Measurements from ENCODE around the gene ZCWPW1. TPM values are rescaled to one million over a fixed set of nuclear protein-coding genes. Genes with fewer than 3 reads are reported as not detected.

Gene ZCWPW1
- total RNA-seq, 1 experiment from 2014 or later = 0.45 TPM

GRCh38 chr7:100394077-100394476 lies 34.4 kb downstream of the ZCWPW1 start:
- Histone ChIP-seq H3K4me3 (ENCODE audit: low read depth, low read length, poor library complexity, severe bottlenecking) (no peak overlapping the region), H3K9me3 (ENCODE audit: low read depth, low read length, poor library complexity, severe bottlenecking) (no peaks in the 10 kb centered on the region), H3K27ac (ENCODE audit: low read depth, low read length, poor library complexity, severe bottlenecking) (no peak overlapping the region), H3K27me3 (replicated peaks; ENCODE audit: insufficient read depth, low read depth, low read length, poor library complexity) (no peaks in the 10 kb centered on the region), H3K36me3 (ENCODE audit: insufficient read depth, low read length, poor library complexity, severe bottlenecking) (no peaks in the 10 kb centered on the region), H3K4me1 (ENCODE audit: insufficient read depth, low read length, poor library complexity, severe bottlenecking) (no peaks in the 10 kb centered on the region)
- TF ChIP-seq, protein P1, sequence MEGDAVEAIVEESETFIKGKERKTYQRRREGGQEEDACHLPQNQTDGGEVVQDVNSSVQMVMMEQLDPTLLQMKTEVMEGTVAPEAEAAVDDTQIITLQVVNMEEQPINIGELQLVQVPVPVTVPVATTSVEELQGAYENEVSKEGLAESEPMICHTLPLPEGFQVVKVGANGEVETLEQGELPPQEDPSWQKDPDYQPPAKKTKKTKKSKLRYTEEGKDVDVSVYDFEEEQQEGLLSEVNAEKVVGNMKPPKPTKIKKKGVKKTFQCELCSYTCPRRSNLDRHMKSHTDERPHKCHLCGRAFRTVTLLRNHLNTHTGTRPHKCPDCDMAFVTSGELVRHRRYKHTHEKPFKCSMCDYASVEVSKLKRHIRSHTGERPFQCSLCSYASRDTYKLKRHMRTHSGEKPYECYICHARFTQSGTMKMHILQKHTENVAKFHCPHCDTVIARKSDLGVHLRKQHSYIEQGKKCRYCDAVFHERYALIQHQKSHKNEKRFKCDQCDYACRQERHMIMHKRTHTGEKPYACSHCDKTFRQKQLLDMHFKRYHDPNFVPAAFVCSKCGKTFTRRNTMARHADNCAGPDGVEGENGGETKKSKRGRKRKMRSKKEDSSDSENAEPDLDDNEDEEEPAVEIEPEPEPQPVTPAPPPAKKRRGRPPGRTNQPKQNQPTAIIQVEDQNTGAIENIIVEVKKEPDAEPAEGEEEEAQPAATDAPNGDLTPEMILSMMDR (conservative IDR thresholded peaks at IDR 0.05; ENCODE audit: low read depth, low read length) = no peak
- TF ChIP-seq EZH2 (IDR thresholded peaks at IDR 0.05; ENCODE audit: borderline replicate concordance, low read depth, low read length, poor library complexity, severe bottlenecking) = no peak
- POLR2A ChIA-PET (ENCODE audit: low non-redundant PET) = no interaction called here
- intact Hi-C loops (cut with micrococcal nuclease; ENCODE audit: unreplicated experiment) = no loop called here
- BruUV-seq (replicated peaks) = no TSS peak
- DNase-seq (ENCODE audit: low spot score) = no peak
- CTCF ChIA-PET = no interaction called here

DNA sequence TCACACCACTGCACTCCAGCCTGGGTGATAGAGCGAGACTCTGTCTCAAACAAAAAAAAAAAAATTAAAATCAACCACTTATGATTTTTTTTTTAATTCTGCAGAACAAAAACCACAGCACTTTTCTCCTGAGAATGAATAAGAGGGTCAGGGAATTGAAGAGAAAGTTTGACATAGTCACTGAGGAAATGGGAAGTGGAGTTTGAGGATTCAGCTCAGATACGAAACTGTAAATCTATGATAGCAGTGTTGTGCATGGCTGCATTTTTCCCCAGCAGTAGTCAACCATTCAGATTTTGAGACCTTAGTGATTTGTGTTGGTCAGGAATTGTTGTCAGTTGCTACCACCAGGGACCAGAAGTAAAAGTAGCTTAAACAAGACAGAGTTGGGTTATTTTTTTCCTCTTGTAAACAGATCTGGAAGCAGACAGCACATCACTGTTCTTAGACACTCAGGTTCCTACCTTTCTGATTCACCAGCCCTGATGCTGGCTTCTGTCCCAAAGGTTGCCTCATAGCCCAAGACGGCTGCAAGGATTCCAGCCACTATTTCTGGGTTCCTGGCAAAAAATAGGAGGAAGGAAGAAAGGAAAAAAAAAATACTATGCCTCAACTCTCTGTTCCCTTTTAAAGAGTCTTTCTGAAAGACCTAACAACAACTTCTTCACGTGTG lies 35.1 kb downstream of the ZCWPW1 start:
- no peak for DNase-seq (ENCODE audit: low spot score)
- Histone ChIP-seq H3K4me3 (ENCODE audit: low read depth, low read length, poor library complexity, severe bottlenecking) (no peak overlapping the region), H3K4me1 (ENCODE audit: insufficient read depth, low read length, poor library complexity, severe bottlenecking) (no peaks in the 10 kb centered on the region), H3K9me3 (ENCODE audit: low read depth, low read length, poor library complexity, severe bottlenecking) (no peaks in the 10 kb centered on the region), H3K36me3 (ENCODE audit: insufficient read depth, low read length, poor library complexity, severe bottlenecking) (no peaks in the 10 kb centered on the region), H3K27me3 (replicated peaks; ENCODE audit: insufficient read depth, low read depth, low read length, poor library complexity) (no peaks in the 10 kb centered on the region), H3K27ac (ENCODE audit: low read depth, low read length, poor library complexity, severe bottlenecking) (no peak overlapping the region)
- no TSS peak for BruUV-seq (replicated peaks)
- POLR2A ChIA-PET (ENCODE audit: low non-redundant PET) = no interaction called here
- intact Hi-C loops (cut with micrococcal nuclease; ENCODE audit: unreplicated experiment) = no loop called here
- CTCF ChIA-PET = no interaction called here
- TF ChIP-seq, protein P1 (conservative IDR thresholded peaks at IDR 0.05; ENCODE audit: low read depth, low read length) = no peak
- no peak for TF ChIP-seq EZH2 (IDR thresholded peaks at IDR 0.05; ENCODE audit: borderline replicate concordance, low read depth, low read length, poor library complexity, severe bottlenecking)

DNA sequence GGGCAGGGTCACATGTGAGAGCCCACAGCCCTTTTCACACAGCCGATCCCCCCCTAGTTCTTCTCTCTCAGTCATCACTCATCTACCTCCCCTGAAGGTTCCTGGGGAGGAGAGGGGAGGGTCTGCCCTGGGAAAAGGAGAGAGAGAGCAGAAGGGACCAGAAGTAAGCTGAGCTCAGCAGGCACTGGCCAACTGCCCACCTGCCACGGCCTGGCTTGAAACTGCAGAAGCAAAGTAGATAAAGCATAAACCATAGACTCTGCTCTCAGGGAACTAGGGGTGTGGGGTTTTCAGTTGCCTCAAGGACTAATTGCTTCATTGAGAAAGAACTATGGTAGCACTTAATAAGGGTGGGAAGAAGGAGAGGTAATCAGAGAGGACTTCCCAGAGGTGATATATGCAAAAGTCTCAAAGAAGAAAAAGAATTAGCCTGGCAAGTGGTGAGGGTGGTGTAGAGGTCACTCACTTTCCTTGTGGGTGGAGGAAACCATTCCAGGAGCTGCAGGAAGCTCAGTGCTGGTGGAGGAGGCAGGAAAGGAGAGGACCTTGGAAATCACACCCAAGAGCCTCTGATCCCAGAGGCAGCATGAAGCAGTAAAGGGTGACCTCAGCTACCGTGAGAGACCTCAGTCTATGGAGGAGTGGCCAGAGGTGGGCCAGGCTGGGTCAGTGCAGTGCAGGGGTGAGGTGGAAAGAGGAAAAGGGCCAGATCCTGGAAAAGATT lies 38.1 kb downstream of the ZCWPW1 start:
- intact Hi-C loops (cut with micrococcal nuclease; ENCODE audit: unreplicated experiment) = no loop called here
- no peak overlapping the region for H3K27ac ChIP-seq (ENCODE audit: low read depth, low read length, poor library complexity, severe bottlenecking)
- H3K4me3 ChIP-seq (ENCODE audit: low read depth, low read length, poor library complexity, severe bottlenecking) = no peak overlapping the region
- H3K9me3 ChIP-seq (ENCODE audit: low read depth, low read length, poor library complexity, severe bottlenecking) = no peaks in the 10 kb centered on the region
- H3K4me1 ChIP-seq (ENCODE audit: insufficient read depth, low read length, poor library complexity, severe bottlenecking) = no peaks in the 10 kb centered on the region
- POLR2A ChIA-PET (ENCODE audit: low non-redundant PET) = no interaction called here
- DNase-seq (ENCODE audit: low spot score) = no peak
- CTCF ChIA-PET = no interaction called here
- no peaks in the 10 kb centered on the region for H3K36me3 ChIP-seq (ENCODE audit: insufficient read depth, low read length, poor library complexity, severe bottlenecking)
- TF ChIP-seq, protein P1 (conservative IDR thresholded peaks at IDR 0.05; ENCODE audit: low read depth, low read length) = no peak
- TF ChIP-seq EZH2 (IDR thresholded peaks at IDR 0.05; ENCODE audit: borderline replicate concordance, low read depth, low read length, poor library complexity, severe bottlenecking) = no peak
- no TSS peak for BruUV-seq (replicated peaks)
- no peaks in the 10 kb centered on the region for H3K27me3 ChIP-seq (replicated peaks; ENCODE audit: insufficient read depth, low read depth, low read length, poor library complexity)

Data from A673 (cell line).